HG02981 (cell line): ENCODE data around the gene TBCEL.
A peak's percentile ranks its signal among the peaks of the same experiment; 100 is the strongest.
"Not testable (repeated sequence)": the region's sequence is repeated elsewhere in the genome, so short reads cannot be mapped to it uniquely, and the experiment has no call there.

ENCODE experiments used
- ATAC-seq: cut with Tn5 transposase; IDR thresholded peaks from one replicate; pipeline ENCODE4 v1.9.1; 2021; ENCODE audit warnings: mild to moderate bottlenecking, moderate library complexity; ENCODE audit not compliant: unreplicated experiment

The TBCEL gene

GRCh38 chr11:121104312-121104762 lies 80.4 kb downstream of the TBCEL start:
- ATAC-seq = no peak

GRCh38 chr11:121105063-121105480 lies 81.2 kb downstream of the TBCEL start:
- no peak for ATAC-seq

- no peak for ATAC-seq
Observed at GRCh38 chr11:121105481-121106195, 81.7 kb downstream of the TBCEL start.

GRCh38 chr11:121106812-121107211 lies 82.9 kb downstream of the TBCEL start:
- ATAC-seq = no peak

- ATAC-seq = no peak
Observed at GRCh38 chr11:121108413-121108812, 84.5 kb downstream of the TBCEL start.

GRCh38 chr11:121109471-121109870 lies 85.6 kb downstream of the TBCEL start:
- no peak for ATAC-seq

GRCh38 chr11:121109916-121110586 lies 86.1 kb downstream of the TBCEL start:
- no peak for ATAC-seq

- ATAC-seq = no peak
Observed at GRCh38 chr11:121110871-121111724, 87.2 kb downstream of the TBCEL start.

- peak; percentile 50 for ATAC-seq
Observed at GRCh38 chr11:121112498-121113455, 88.9 kb downstream of the TBCEL start.

GRCh38 chr11:121113611-121114010 lies 89.7 kb downstream of the TBCEL start:
- ATAC-seq = no peak

- ATAC-seq = not testable (repeated sequence)
Observed at GRCh38 chr11:121115024-121115423, 91.1 kb downstream of the TBCEL start.

GRCh38 chr11:121117788-121118187 lies 93.9 kb downstream of the TBCEL start:
- no peak for ATAC-seq

GRCh38 chr11:121119440-121119839 lies 95.5 kb downstream of the TBCEL start:
- ATAC-seq = no peak

- ATAC-seq = no peak
Observed at GRCh38 chr11:121122328-121122727, 98.4 kb downstream of the TBCEL start.

- ATAC-seq = no peak
Observed at GRCh38 chr11:121123496-121124069, 99.7 kb downstream of the TBCEL start.

- ATAC-seq = no peak
Observed at GRCh38 chr11:121127809-121128208, 103.9 kb downstream of the TBCEL start.

GRCh38 chr11:121129362-121130340 lies 105.7 kb downstream of the TBCEL start:
- ATAC-seq = no peak

GRCh38 chr11:121131656-121132055 lies 107.8 kb downstream of the TBCEL start:
- ATAC-seq = no peak
